OCI-LY1 (cell line): ENCODE results near the gene PPM1N.

Experiments used
- H2AFZ ChIP-seq: fragments of 200-600 bp; sonication (generic), shearing (Covaris generic); 2 replicates; pipeline ENCODE4 v1.6.0; 2014; ENCODE audit warnings: antibody characterized with exemption, mild to moderate bottlenecking, low read length
- H3F3A ChIP-seq: fragments of 200-600 bp; sonication (generic), shearing (Covaris generic); 2 replicates; pipeline ENCODE4 v1.6.0; 2014; ENCODE audit warnings: mild to moderate bottlenecking, antibody characterized with exemption, low read length, moderate library complexity; ENCODE audit not compliant: insufficient read depth
- H3K27ac ChIP-seq: fragments of 200-600 bp; sonication (generic); 2 replicates; pipeline ENCODE4 v1.5.1; 2014; ENCODE audit warnings: low read length, mixed run types, mild to moderate bottlenecking, low read depth; ENCODE audit not compliant: poor library complexity, severe bottlenecking
- H3K27me3 ChIP-seq: fragments of 200-600 bp; sonication (generic); 2 replicates; pipeline ENCODE4 v1.6.0; 2014; ENCODE audit warnings: antibody characterized with exemption, mild to moderate bottlenecking, low read length, moderate library complexity; ENCODE audit not compliant: insufficient read depth
- H3K36me3 ChIP-seq: fragments of 200-600 bp; sonication (generic); 2 replicates; pipeline ENCODE4 v1.6.1; 2014; ENCODE audit warnings: mild to moderate bottlenecking, antibody characterized with exemption, low read length, moderate library complexity, mixed read lengths; ENCODE audit not compliant: insufficient read depth
- H3K4me1 ChIP-seq: fragments of 200-600 bp; sonication (generic); 2 replicates; pipeline ENCODE4 v1.5.1; 2014; ENCODE audit warnings: mild to moderate bottlenecking, low read length, moderate library complexity; ENCODE audit not compliant: insufficient read depth, severe bottlenecking
- H3K4me2 ChIP-seq: fragments of 200-600 bp; sonication (generic), shearing (Covaris generic); 2 replicates; pipeline ENCODE4 v1.6.1; 2014; ENCODE audit warnings: low read length
- H3K4me3 ChIP-seq: fragments of 200-600 bp; sonication (generic); 2 replicates; pipeline ENCODE4 v1.5.1; 2014; ENCODE audit warnings: low read length, low read depth, mild to moderate bottlenecking, mixed read lengths; ENCODE audit not compliant: poor library complexity, severe bottlenecking
- H3K79me2 ChIP-seq: fragments of 200-600 bp; shearing (Covaris generic); 2 replicates; pipeline ENCODE4 v1.6.1; 2016; ENCODE audit warnings: mixed run types, low read length, mixed read lengths; ENCODE audit not compliant: insufficient read depth
- H3K9ac ChIP-seq: fragments of 200-600 bp; sonication (generic), shearing (Covaris generic); 2 replicates; pipeline ENCODE4 v1.6.1; 2014; ENCODE audit warnings: mild to moderate bottlenecking, low read length, mixed read lengths
- H3K9me2 ChIP-seq: fragments of 200-600 bp; sonication (generic), shearing (Covaris generic); 2 replicates; pipeline ENCODE4 v1.6.1; 2014; ENCODE audit warnings: low read depth, mild to moderate bottlenecking, low read length, mixed read lengths
- H3K9me3 ChIP-seq: fragments of 200-600 bp; shearing (Covaris generic); 2 replicates; pipeline ENCODE4 v1.6.1; 2014; ENCODE audit warnings: low read length, mixed read lengths
- H4K20me1 ChIP-seq: fragments of 200-600 bp; sonication (generic), shearing (Covaris generic); 2 replicates; pipeline ENCODE4 v1.6.0; 2016; ENCODE audit warnings: mild to moderate bottlenecking, low read length; ENCODE audit not compliant: insufficient read depth
- EZH2 ChIP-seq: fragments of 200-600 bp; sonication (generic), shearing (Covaris generic); IDR thresholded peaks from 2 replicates; pipeline ENCODE4 v1.8.0; 2017; ENCODE audit warnings: borderline replicate concordance, mixed run types, mild to moderate bottlenecking, antibody characterized with exemption, low read length, moderate library complexity, mixed read lengths
- TF ChIP-seq, protein P1 (sequence below): fragments of 200-600 bp; sonication (generic), shearing (Covaris generic); IDR thresholded peaks from 2 replicates; pipeline ENCODE4 v1.5.1; 2017; ENCODE audit warnings: mild to moderate bottlenecking, antibody characterized with exemption, low read length, moderate library complexity, mixed read lengths

The PPM1N gene

DNA sequence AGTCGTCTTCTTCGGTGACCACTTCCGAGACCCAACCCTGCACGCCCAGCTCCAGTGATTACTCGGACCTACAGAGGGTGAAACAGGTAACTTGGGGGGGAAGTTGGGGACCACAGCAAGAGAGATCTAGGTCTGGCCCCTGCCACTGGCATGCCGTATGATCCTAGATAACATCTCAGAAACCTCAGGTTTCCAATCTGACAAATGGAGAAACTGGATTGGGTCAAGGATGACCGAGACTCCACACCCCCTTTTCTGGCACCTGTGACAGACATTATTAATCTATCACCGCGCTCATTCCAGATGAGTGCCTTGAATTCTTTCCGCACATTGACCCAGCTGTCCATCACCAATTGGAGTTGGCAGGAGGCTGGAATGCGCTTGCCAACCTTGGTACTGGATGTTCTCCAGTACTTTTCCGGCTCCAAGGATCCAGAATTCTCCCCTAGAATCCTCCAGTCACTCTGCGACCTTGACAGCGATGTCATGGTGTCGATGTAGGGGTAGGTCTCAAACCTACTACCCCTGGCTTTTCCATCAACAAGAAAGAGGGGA is 26.4 kb downstream of the PPM1N start:
- H3K27me3 ChIP-seq, result no peaks in the 10 kb centered on the region
- H3K4me1 ChIP-seq, result no peaks in the 10 kb centered on the region
- H4K20me1 ChIP-seq, result no peaks in the 10 kb centered on the region
- H3K9me2 ChIP-seq, result no peaks in the 10 kb centered on the region
- H3K79me2 ChIP-seq, result no peaks in the 10 kb centered on the region
- H2AFZ ChIP-seq, result no peak overlapping the region
- peaks cover 60% of the 10 kb centered on the region for H3K36me3 ChIP-seq
- H3K27ac ChIP-seq, result no peak overlapping the region
- no peaks in the 10 kb centered on the region for H3K9me3 ChIP-seq
- H3K9ac ChIP-seq, result no peak overlapping the region
- no peak overlapping the region for H3K4me3 ChIP-seq
- no peak overlapping the region for H3K4me2 ChIP-seq
- no peak for TF ChIP-seq EZH2
- TF ChIP-seq, protein P1, sequence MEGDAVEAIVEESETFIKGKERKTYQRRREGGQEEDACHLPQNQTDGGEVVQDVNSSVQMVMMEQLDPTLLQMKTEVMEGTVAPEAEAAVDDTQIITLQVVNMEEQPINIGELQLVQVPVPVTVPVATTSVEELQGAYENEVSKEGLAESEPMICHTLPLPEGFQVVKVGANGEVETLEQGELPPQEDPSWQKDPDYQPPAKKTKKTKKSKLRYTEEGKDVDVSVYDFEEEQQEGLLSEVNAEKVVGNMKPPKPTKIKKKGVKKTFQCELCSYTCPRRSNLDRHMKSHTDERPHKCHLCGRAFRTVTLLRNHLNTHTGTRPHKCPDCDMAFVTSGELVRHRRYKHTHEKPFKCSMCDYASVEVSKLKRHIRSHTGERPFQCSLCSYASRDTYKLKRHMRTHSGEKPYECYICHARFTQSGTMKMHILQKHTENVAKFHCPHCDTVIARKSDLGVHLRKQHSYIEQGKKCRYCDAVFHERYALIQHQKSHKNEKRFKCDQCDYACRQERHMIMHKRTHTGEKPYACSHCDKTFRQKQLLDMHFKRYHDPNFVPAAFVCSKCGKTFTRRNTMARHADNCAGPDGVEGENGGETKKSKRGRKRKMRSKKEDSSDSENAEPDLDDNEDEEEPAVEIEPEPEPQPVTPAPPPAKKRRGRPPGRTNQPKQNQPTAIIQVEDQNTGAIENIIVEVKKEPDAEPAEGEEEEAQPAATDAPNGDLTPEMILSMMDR, result no peak
- H3F3A ChIP-seq, result no peaks in the 10 kb centered on the region

DNA sequence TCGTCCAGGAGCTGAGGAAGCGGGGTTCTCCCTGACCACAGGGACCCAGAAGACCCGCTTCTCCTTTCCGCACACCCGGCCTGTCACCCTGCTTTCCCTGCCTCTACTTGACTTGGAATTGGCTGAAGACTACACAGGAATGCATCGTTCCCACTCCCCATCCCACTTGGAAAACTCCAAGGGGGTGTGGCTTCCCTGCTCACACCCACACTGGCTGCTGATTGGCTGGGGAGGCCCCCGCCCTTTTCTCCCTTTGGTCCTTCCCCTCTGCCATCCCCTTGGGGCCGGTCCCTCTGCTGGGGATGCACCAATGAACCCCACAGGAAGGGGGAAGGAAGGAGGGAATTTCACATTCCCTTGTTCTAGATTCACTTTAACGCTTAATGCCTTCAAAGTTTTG is 27.9 kb downstream of the PPM1N start:
- no peak overlapping the region for H3K27ac ChIP-seq
- H3K36me3 ChIP-seq, result peaks cover 56% of the 10 kb centered on the region

DNA sequence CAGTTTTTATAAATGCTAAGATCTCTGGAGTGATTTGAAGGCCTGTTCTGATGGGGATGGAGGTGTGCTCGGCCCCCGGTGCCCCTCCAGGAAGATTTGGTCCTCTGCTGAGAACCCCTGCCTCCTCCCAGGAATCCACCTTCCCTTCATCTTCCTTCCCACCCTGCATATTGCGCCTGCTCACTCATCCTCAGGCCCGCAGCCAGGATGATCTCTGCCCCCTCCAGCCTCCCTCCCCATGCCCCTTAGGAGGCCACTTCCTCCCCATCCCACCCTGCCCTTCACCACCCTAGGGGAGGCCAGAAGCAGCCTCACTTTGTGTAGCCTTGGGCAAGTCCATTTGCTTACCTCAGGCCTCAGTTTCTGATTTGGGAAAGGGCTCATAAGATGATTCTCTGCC is 28.7 kb downstream of the PPM1N start:
- Histone ChIP-seq H3K9me2 (no peaks in the 10 kb centered on the region), H3K4me3 (no peak overlapping the region), H3K9me3 (no peaks in the 10 kb centered on the region), H3K4me1 (no peaks in the 10 kb centered on the region), H3F3A (no peaks in the 10 kb centered on the region), H3K9ac (no peak overlapping the region), H3K27me3 (no peaks in the 10 kb centered on the region), H3K36me3 (peaks cover 49% of the 10 kb centered on the region), H3K4me2 (no peak overlapping the region), H4K20me1 (no peaks in the 10 kb centered on the region), H2AFZ (no peak overlapping the region), H3K79me2 (no peaks in the 10 kb centered on the region), H3K27ac (no peak overlapping the region)
- TF ChIP-seq, protein P1, result no peak
- TF ChIP-seq EZH2, result no peak

More for the DNA sequence above, 27.9 kb downstream of the PPM1N start:
- no peaks in the 10 kb centered on the region for H4K20me1 ChIP-seq
- H3K9me2 ChIP-seq, result no peaks in the 10 kb centered on the region
- no peaks in the 10 kb centered on the region for H3K4me1 ChIP-seq
- TF ChIP-seq, protein P1, result no peak
- no peak for TF ChIP-seq EZH2
- no peak overlapping the region for H3K4me3 ChIP-seq
- H3K27me3 ChIP-seq, result no peaks in the 10 kb centered on the region
- H3K79me2 ChIP-seq, result no peaks in the 10 kb centered on the region
- no peak overlapping the region for H2AFZ ChIP-seq
- H3K9me3 ChIP-seq, result no peaks in the 10 kb centered on the region
- H3K4me2 ChIP-seq, result no peak overlapping the region
- H3K9ac ChIP-seq, result no peak overlapping the region
- no peaks in the 10 kb centered on the region for H3F3A ChIP-seq
